Right renal pelvis (tissue), 4 donors: ENCODE results near the gene PTPRJ. TPM values are rescaled to one million over a fixed set of nuclear protein-coding genes. Genes with fewer than 3 reads are reported as not detected.

Experiments used
- DNase-seq, 4 donors: peaks; one replicate each; pipeline ENCODE4 v3.0.0-alpha.2; 2013; ENCODE audit warnings: low read depth in 4 of 4, low spot score in 3 of 4, missing footprints in 1 of 4
- polyA plus RNA-seq, 4 donors: library from polyadenylated mRNA; unstranded; fragments of 120-200 nt; gene quantifications; one replicate each; pipeline ENCODE4 v1.2.1, GENCODE V29; 2013; ENCODE audit not compliant: insufficient read length in 4 of 4

Gene PTPRJ
- polyA plus RNA-seq, 4 donors: 19.5 to 26.4 (median 25.3) TPM

DNA sequence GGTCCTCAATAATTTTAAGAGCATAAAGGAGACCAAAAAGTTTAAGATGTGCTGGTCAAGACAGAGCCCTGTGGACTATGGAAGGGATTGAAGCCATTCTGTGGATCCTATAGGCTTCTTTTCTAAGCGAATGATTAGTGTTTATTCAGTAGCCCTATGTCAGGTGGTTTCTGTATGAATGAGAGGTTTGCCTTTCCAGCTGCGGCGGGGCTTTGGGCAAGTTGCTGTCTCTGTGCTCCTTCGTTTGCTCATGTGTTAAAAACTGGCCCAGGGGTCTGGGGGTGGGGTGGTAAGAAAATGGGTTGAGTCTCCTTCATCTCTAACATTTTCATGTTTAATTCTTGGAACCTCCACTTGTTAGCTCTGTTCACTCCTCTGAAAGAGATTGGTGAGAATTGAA lies 105.3 kb downstream of the PTPRJ start:
- no peak for DNase-seq

DNA sequence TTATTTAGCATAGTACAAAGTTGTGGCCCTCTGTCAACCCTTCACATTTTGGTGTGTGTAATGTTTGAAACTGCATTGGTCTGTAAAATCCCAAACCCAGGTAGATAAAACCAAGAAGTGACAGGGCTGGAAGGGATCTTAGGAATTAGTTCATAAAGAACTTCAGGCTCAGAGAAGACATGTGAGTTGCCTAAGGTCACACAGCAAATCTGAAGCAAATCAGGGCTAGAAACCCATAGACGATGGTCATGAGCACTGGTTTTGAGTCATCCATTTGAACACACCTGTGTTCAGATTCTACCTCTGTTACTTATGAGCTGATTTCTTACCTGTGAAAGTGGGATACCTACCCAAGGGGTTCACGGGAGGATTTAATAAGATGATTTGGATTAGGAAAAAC lies 107.1 kb downstream of the PTPRJ start:
- DNase-seq: no peak

DNA sequence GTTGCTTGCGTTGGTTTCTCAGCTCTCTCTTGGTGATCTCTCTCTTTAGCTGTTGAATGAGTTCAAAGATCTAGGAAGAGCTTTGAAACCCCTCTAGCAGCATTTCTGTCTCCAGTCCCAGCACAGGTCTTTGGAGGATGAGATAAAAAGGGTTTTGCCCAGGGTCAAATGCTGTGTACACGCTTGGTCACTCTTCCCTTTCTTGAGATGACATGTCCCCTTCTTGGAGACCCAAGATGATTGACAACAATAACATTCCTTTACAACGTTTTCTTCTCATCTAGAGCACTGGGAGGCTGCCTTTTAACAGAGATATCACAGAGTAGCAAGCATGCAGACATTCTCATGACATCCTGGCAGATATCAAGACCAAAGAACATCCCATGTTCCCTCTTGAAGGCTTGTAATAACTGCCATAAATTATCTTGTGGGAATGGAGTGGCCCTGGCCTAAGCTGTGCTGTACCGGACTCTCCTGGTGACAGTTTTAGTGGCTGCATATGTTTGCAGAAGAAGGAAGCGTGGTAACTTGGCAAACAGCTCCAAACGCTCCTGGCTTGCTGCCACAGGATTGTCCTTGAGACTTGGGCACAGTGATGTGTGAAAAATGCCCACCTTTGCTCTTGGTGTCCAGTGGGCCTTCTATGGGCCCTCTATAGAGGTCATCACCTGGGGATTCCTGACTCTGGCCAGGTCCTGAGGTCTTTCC lies 107.8 kb downstream of the PTPRJ start:
- no peak for DNase-seq

DNA sequence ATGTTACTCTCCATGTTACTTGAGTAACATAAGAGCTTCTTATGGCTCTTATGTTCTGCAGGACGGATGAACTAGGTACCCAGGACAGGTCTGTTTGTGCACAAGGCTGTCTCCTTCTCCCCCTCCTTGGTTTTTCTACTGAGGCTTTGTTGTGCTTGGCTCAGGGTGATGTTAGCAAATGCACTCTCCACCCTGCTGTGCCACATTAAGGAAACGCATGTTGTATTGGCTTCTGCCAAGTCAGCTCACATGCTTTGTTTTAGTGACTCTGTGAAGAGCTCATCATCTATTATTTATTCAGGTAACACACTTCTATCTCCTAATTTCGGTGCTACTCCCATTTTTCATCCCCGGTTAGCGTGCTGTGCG lies 108.3 kb downstream of the PTPRJ start:
- DNase-seq: no peak

GRCh38 chr11:48090174-48090573 lies 109.8 kb downstream of the PTPRJ start:
- DNase-seq: no peak

DNA sequence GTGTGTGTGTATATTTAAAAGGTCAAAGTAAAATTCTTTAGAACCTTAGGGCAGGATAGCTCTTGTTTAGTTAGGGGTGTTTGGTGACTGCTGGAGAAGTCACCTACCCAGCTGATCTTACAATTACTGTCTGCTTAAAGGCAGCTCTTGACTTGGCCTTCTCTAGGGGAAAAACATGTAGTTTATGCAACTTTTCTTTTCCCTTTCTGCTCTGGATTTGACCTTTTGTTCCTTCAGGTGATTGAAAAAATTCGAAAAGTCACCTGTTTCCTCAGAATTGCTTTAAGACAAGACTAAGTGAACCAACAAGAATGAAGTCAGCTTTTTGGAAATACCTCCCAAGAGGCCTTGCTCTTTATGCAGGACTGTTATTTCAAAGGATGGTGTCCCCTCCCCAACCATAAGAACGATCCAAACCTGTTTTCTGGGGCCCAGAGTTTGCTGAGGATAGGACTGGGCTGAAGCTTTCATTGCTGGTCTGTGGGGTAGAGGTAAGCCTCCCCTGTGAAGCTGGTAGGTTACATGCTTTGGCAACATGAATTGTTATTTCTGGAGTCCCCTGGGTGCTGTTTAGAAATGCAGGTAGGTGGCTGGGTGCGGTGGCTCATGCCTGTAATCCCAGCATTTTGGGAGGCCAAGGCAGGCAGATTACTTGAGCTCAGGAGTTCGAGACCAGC lies 111.2 kb downstream of the PTPRJ start:
- DNase-seq: no peak

GRCh38 chr11:48093323-48093722 lies 113.0 kb downstream of the PTPRJ start:
- DNase-seq: no peak

DNA sequence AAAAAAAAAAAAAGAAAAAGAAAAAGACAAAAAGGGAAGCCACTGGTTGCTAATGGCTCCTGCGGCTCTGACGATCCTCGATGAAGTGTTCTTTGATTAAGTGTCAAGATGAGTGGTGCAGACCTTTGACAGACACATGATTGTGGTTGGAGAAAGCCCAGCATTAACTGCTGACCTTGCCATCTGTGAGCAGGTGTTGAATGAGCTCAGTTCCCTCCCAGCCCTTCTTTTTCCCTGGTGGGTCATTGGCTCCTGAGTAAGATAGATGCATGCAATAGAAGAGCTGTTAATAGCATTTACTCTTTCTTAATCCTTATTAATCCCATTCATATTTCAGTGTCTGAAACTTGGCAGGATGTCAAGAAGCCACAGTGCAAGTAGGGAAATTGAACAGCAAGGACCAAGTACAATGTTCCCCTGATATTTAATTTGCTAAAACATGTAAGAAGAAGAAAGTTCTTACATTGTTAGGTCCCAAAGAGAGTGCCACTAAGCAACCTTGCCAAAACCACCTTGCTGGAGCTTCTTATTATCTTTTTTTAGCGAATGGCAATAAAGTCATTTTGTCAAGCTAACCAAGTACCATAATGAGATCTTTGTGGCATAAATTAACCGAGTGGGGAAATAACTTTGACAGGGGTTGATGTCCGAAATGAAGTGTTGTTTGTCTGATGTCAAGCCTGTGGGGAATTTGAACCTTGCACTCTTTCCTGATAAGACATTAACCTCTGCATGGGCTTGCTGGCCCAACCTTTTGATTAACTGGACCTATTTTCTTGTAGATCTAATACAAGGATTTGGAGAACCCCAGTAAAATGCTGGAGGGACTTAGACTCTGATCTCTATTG lies 113.7 kb downstream of the PTPRJ start:
- no peak for DNase-seq

DNA sequence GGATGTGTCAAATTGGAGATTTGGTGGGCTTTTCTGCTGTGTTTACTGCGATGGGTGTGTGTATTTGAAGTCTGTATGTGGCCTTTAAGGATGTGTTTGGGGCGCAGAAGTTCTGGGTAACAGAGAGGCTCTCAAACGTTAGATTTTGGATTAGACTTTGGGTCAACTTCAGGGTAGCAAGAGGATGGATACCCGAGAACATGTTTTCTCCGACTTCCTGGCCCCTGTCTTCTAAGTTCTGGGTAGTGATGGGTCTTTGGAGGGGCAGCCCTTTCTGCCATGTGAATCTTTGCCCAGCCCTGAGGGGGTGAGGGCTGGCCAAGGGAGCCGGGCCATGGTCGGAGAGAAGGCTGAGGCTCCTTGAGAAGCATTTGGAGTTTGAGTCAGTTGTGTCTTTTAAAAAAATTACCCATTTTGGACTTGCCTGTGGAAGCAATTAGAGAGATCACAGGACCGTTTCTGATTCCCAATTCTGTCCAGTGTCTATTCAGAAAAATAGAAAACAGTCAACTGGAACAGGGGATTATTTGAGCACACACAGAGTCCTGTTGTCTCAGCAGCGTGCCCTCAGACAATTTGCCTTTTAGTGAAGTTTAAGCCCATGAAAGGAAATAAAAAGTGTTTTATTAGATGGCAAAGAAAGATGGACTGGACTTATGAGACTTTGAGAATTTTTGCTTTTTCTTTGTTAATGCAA lies 114.4 kb downstream of the PTPRJ start:
- no peak for DNase-seq

GRCh38 chr11:48095779-48096470 lies 115.6 kb downstream of the PTPRJ start:
- DNase-seq: no peak

DNA sequence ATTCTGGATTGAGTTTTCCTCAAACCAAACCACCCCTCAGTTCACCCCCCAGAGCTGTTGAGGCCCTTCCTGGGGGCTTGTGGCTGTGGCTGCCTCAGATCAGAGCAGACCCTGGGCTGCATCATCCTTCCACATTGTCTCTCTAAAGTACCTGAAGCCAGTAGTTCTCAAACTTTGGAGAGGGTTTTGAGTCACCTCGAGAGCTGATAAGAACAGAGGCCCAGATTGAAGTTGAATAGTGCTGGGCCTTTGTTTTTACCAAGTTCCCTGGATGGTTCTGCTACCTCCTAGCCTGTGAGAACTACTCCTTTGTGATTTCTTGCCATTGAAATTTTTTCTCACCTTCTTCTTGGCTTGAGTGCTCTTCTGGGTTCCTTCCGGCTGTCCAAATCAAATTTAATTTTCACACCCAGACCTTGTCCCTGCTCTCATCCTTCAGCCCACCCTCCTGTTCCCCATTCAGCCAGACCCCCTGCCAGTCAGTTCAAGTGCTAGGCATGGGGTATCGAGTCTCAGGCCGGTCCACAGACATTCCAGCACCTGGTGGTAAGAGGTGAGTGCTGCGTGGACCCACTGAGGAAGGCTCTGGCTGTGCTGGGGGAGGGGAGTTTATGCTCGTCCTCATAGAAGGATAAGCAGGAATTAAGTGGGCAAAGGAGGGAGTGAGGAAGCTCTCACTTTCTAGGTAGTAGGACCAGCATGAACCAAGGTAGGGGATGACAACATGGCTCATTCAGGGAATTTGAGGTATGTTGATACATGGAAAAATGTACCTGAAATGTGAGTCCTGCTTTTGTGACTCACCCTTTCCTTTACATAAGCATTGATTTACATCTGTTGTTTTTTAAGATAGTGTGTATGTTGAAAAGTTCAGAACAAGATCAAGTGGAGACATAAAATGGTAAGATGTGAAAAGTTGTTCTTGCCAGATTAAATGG lies 116.5 kb downstream of the PTPRJ start:
- DNase-seq: no peak

DNA sequence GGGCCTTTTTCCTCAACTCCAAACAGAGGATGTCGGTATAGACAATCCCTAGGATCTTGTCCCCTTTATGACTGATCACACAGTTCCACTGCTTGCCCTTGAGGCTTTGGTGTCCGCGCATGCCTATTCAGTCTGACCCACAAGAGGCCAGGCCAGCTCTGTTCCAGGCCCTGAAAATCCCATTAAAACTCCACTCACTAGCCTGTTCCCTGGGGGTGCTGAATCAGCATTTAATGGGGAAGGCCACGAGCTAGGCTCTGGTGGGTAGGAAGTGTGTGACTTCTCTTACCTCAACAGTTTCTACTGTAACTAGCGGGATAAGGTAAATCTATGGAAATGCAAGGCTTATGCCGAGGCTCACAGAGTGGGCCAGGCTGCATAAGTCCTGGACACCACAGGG lies 117.7 kb downstream of the PTPRJ start:
- no peak for DNase-seq

- DNase-seq: no peak
These were observed 119.6 kb downstream of the PTPRJ start for GRCh38 chr11:48099916-48100446.

DNA sequence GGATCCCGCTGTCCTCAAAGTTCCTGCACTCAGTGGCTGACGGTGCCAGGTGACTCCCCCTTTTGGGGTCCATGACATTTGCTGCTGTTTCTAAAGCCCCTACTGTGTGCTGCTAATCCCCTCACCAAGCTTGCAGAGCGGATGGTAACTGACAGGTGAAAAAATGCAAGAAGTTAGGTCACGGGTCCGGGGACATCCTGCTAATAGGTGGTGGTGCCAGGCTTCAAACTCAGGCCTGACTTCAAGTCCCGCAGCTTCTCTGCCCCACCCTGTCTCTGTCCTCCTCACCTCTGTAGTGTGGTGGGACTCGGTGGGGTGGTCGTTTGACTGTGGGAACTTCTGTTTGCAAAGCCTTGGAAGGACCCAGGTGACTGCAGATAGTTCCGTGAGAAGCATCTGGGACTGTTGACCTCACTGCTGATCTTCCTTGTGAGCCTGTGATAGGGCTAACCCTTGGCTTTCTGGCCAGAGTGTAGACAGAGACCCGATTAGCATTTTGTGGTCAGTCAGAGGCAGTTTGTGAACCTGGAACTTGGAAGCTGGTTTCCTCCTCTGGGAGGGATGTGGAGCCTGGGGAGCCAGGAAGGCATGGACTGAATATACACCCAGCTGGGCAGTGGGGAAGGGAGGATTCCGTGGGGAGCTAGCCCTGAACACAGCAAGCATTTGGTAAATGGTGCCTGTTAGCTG lies 120.8 kb downstream of the PTPRJ start:
- no peak for DNase-seq

DNA sequence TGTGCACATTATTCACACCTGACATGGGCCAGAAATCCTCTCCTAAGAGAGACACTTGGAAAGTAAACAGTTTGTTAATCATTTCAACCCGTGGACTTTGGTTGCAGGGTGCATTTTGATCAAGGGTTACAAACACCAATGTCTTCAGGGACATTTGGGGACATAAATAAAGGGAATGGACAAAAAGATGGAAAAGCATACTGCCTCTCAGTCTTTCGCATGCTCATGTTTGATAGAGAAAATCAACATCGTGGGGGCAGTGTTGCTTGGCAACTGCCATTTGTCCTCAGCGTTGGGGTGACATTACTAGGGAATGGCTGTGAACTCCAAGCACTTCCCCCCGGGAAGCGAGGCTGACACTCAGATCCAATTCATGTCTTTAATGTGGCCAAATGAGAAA lies 121.6 kb downstream of the PTPRJ start:
- no peak for DNase-seq

DNA sequence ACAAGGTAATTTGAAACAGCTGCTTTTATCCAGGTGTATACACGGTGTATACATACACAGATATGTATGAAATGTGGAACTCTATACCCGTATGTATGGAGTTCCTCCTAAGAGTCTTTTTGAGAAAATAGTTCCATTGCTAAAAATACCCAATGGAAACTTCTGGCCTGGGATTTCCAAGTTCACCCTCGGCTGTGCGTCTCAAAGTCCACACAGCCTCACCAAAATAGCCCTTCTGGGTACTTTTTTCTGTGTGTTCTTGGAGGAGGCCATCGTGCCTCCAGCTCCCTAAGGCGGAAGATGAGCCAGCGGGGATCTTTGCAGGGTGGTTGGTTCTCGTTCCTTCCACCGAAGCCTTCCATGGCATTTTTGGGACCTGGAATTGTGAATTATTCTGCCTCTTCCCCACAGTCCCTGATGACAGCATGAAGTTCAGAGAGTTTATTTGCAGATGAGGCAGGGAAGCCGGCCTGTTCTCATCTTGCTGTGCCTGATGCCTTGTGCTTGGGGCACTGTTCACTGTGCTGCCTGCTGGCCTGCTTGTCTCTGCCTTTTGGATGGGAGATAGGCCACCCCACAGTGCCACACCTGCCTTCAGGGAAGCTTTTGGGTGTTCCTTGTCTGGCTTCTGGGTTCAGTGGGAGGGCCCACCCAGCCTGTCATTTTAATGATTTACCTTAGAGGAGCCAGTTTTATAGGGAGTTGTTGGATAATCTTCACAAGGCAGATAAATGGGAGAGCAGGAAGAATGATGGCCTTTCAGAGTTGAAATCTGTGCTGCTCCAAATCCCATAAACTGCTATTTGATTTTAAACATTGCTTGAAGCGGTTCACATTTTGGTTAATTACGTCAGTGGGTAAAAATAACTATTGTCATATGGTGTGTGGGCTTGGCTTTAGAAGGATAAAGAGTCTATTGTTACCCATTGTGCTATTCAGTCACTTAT lies 123.5 kb downstream of the PTPRJ start:
- no peak for DNase-seq

DNA sequence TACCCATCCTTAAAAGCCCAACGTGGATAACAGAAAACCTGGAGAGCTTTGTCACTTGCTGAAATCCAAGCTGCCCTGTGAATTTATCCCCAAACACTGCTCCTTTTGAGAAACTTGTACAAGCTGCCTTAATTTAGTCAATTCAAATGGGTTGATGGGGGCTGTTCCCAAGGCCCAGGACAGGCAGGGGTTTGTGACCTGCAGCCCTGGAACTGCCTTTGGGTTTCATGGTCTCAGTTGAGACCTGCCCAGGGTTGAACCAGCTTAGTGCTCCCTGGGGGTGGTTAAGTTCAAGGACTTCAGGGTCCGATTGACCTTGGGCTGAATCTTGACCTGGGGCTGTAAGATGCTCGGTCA lies 124.2 kb downstream of the PTPRJ start:
- no peak for DNase-seq
